A549 (cell line): ENCODE measurements around the gene TGFBRAP1. TPM values are rescaled to one million over a fixed set of nuclear protein-coding genes. Genes with fewer than 3 reads are reported as not detected.

Experiments used
- ATAC-seq, 2 experiments: fragments of 200-7000 bp in 1 of 2; fragments of >200 bp in 1 of 2; cut with Nextera tagmentation in 1 of 2; cut with Tn5 transposase in 1 of 2; 3 replicates each; pipeline versions ENCODE4 v1.8.0 to v1.9.1; 2018 to 2020; ENCODE audit warnings: mild to moderate bottlenecking in 1 of 2, moderate library complexity in 1 of 2
- CTCF ChIA-PET: fragments of 300-600 bp; sonication (Branson Sonifier 250); formaldehyde crosslinking; extraction: SDS; loops from one replicate; lab custom pipeline; 2021; ENCODE audit warnings: antibody characterized with exemption, inconsistent platforms; lab: Yijun Ruan, JAX
- POLR2A ChIA-PET: fragments of 350-600 bp; formaldehyde crosslinking; extraction: SDS; loops from one replicate; lab custom pipeline; 2021; ENCODE audit warnings: antibody characterized with exemption, inconsistent platforms; lab: Yijun Ruan, JAX
- DNase-seq, 2 experiments: peaks; one replicate each; pipeline versions ENCODE4 v3.0.0 to v3.0.0-alpha.2; 2011 to 2016; ENCODE audit warnings: low read depth in 1 of 2, low spot score in 1 of 2
- FAIRE-seq: peaks from 2 replicates; lab custom pipeline; 2011; peaks lifted over from hg19 to GRCh38; lab: Jason Lieb, UNC
- H3K27ac ChIP-seq, 2 experiments: fragments of >200 bp; sonication (Bioruptor Twin); formaldehyde crosslinking; 3 replicates each; pipeline ENCODE4 v1.5.1; 2016 to 2017
- H3K4me1 ChIP-seq: fragments of >200 bp; sonication (Bioruptor Twin); formaldehyde crosslinking; 3 replicates; pipeline ENCODE4 v1.6.1; 2016
- H3K4me2 ChIP-seq: fragments of >200 bp; sonication (Bioruptor Twin); formaldehyde crosslinking; 3 replicates; pipeline ENCODE4 v1.6.1; 2016
- H3K4me3 ChIP-seq: fragments of >200 bp; sonication (Bioruptor Twin); formaldehyde crosslinking; 3 replicates; pipeline ENCODE4 v1.5.1; 2016
- H3K9me3 ChIP-seq: fragments of >200 bp; sonication (Bioruptor Twin); formaldehyde crosslinking; 3 replicates; pipeline ENCODE4 v1.6.1; 2016
- CBX8 ChIP-seq: fragments of 200-600 bp; sonication (generic); IDR thresholded peaks from 2 replicates; pipeline ENCODE4 v1.6.1; 2016
- CEBPB ChIP-seq, 2 experiments: fragments of >200 bp in 1 of 2; sonication (Bioruptor Twin) in 1 of 2; formaldehyde crosslinking in 1 of 2; IDR thresholded peaks; 2 replicates each; pipeline ENCODE4 v1.6.1; 2012 to 2016
- CHD4 ChIP-seq: fragments of 200-600 bp; sonication (generic); IDR thresholded peaks from 2 replicates; pipeline ENCODE4 v1.6.1; 2016; ENCODE audit warnings: antibody characterized with exemption, mild to moderate bottlenecking, borderline replicate concordance
- EHF ChIP-seq: fragments of 250-450 bp; sonication (Bioruptor Pico); IDR thresholded peaks from 2 replicates; pipeline ENCODE4 v1.5.0; 2020; ENCODE audit warnings: mild to moderate bottlenecking
- EHMT2 ChIP-seq: fragments of 200-600 bp; sonication (generic); IDR thresholded peaks from 2 replicates; pipeline ENCODE4 v1.6.1; 2016; ENCODE audit warnings: antibody characterized with exemption, low read depth, mild to moderate bottlenecking, moderate library complexity
- HDAC2 ChIP-seq: fragments of 200-600 bp; sonication (generic); IDR thresholded peaks from 2 replicates; pipeline ENCODE4 v1.6.1; 2016
- HEYL ChIP-seq: fragments of 250-450 bp; sonication (Bioruptor Pico); IDR thresholded peaks from 2 replicates; pipeline ENCODE4 v1.8.0; 2021; ENCODE audit warnings: mild to moderate bottlenecking, moderate library complexity
- HOXA7 ChIP-seq: fragments of 250-450 bp; sonication (Bioruptor Pico); IDR thresholded peaks from 2 replicates; pipeline ENCODE4 v1.5.0; 2020; ENCODE audit warnings: mild to moderate bottlenecking, moderate library complexity
- KDM1A ChIP-seq: fragments of 200-600 bp; sonication (generic); IDR thresholded peaks from 2 replicates; pipeline ENCODE4 v1.6.1; 2016; ENCODE audit warnings: low read depth, mild to moderate bottlenecking
- KDM5A ChIP-seq: fragments of 200-600 bp; sonication (generic); IDR thresholded peaks from 2 replicates; pipeline ENCODE4 v1.6.1; 2016; ENCODE audit warnings: antibody characterized with exemption, mild to moderate bottlenecking
- MAFK ChIP-seq: fragments of 450-650 bp; IDR thresholded peaks from 2 replicates; pipeline ENCODE4 v1.6.1; 2014; ENCODE audit not compliant: partially characterized antibody
- NFE2L2 ChIP-seq: fragments of 150-350 bp; conservative IDR thresholded peaks from 2 replicates; pipeline ENCODE4 v1.6.1; 2014; ENCODE audit warnings: low read length
- NPAS2 ChIP-seq: fragments of 250-450 bp; sonication (Bioruptor Pico); IDR thresholded peaks from 2 replicates; pipeline ENCODE4 v1.8.0; 2022; ENCODE audit warnings: mild to moderate bottlenecking, moderate library complexity, borderline replicate concordance
- POLR2A ChIP-seq: IDR thresholded peaks from 2 replicates; pipeline ENCODE4 v1.6.1; 2012; ENCODE audit warnings: mild to moderate bottlenecking, low read length
- POLR2AphosphoS2 ChIP-seq: conservative IDR thresholded peaks from 2 replicates; pipeline ENCODE4 v1.6.1; 2012; ENCODE audit warnings: low read length, improper control_type of control experiment, inconsistent platforms
- RARB ChIP-seq: fragments of 250-450 bp; sonication (Bioruptor Pico); IDR thresholded peaks from 2 replicates; pipeline ENCODE4 v1.8.0; 2021; ENCODE audit warnings: mild to moderate bottlenecking, moderate library complexity
- RFX5 ChIP-seq: fragments of 450-650 bp; IDR thresholded peaks from 2 replicates; pipeline ENCODE4 v1.7.1; 2014; ENCODE audit warnings: antibody characterized with exemption, mild to moderate bottlenecking, moderate library complexity
- RNF2 ChIP-seq: fragments of 200-600 bp; sonication (generic); IDR thresholded peaks from 2 replicates; pipeline ENCODE4 v1.6.1; 2016; ENCODE audit warnings: low read depth, mild to moderate bottlenecking, antibody characterized with exemption, moderate library complexity, borderline replicate concordance
- TP53 ChIP-seq: fragments of 250-450 bp; sonication (Bioruptor Pico); IDR thresholded peaks from 2 replicates; pipeline ENCODE4 v1.5.0; 2021; ENCODE audit warnings: mild to moderate bottlenecking, moderate library complexity
- ZFP36 ChIP-seq: fragments of 450-650 bp; IDR thresholded peaks from 2 replicates; pipeline ENCODE4 v1.6.1; 2014; ENCODE audit warnings: borderline replicate concordance; ENCODE audit not compliant: partially characterized antibody
- ZNF302 ChIP-seq: fragments of 250-450 bp; sonication (Bioruptor Pico); IDR thresholded peaks from 2 replicates; pipeline ENCODE4 v1.9.0; 2021; ENCODE audit warnings: inconsistent platforms, mild to moderate bottlenecking, moderate library complexity
- ZSCAN20 ChIP-seq: fragments of 250-450 bp; sonication (Bioruptor Pico); IDR thresholded peaks from 2 replicates; pipeline ENCODE4 v1.8.0; 2022; ENCODE audit warnings: mild to moderate bottlenecking, moderate library complexity
- WGBS: methylation state at CpG from one replicate; pipeline ENCODE4 v1.1.6; 2017; ENCODE audit errors: missing lambda C conversion rate; 5-methylcytosine and 5-hydroxymethylcytosine counted together
- polyA plus RNA-seq, 4 experiments: library from polyadenylated mRNA; depleted of rRNA in 3 of 4; stranded (reverse); fragments of >200 nt; fragmentation: RNase III in 1 of 4; extraction: RNeasy Plus Mini Kit Qiagen cat#74134 plus additional on column Dnase treatment in 1 of 4; gene quantifications; 2 replicates in 3 of 4; 3 replicates in 1 of 4; pipeline ENCODE4 v1.2.3, GENCODE V29; 2011 to 2017
- TF ChIP-seq, protein P1 (sequence below): IDR thresholded peaks from 2 replicates; pipeline ENCODE4 v1.6.1; 2012
- TF ChIP-seq, protein P2 (sequence below): fragments of 450-650 bp; IDR thresholded peaks from 2 replicates; pipeline ENCODE4 v1.6.1; 2014; ENCODE audit warnings: antibody characterized with exemption
- TF ChIP-seq, protein P3 (sequence below): fragments of 200-600 bp; sonication (generic); IDR thresholded peaks from 2 replicates; pipeline ENCODE4 v1.6.1; 2016; ENCODE audit warnings: antibody characterized with exemption, mild to moderate bottlenecking, moderate library complexity

Gene TGFBRAP1
- polyA plus RNA-seq, 2 of the 4 experiments (the other 2 are of a cell fraction): 9.0 to 13.7 TPM

DNA sequence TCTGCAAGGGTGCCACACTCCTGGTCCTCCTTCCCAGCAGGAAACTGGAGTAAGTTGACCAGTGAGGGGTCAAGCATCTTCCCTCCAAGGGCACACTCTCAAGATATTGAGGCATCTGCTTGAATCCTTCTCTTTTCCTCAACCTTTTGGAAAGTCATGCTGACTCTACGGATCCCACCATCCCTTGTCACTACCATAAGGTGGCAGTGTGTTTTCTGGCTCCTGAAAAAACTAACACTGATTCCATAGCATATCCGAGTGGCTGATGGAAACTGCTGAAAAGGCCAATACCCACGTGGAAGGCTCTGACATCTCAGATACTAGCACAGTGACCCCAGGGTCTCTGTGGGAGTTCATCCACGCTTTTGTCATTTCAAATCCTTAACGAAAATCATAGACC, 50.9 kb downstream of the TGFBRAP1 start:
- no peak for TF ChIP-seq CEBPB (IDR thresholded peaks at IDR 0.05)
- TF ChIP-seq, protein P1, sequence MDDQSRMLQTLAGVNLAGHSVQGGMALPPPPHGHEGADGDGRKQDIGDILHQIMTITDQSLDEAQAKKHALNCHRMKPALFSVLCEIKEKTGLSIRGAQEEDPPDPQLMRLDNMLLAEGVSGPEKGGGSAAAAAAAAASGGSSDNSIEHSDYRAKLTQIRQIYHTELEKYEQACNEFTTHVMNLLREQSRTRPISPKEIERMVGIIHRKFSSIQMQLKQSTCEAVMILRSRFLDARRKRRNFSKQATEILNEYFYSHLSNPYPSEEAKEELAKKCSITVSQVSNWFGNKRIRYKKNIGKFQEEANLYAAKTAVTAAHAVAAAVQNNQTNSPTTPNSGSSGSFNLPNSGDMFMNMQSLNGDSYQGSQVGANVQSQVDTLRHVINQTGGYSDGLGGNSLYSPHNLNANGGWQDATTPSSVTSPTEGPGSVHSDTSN: no peak
- no peak for TF ChIP-seq KDM5A
- TF ChIP-seq, protein P2, sequence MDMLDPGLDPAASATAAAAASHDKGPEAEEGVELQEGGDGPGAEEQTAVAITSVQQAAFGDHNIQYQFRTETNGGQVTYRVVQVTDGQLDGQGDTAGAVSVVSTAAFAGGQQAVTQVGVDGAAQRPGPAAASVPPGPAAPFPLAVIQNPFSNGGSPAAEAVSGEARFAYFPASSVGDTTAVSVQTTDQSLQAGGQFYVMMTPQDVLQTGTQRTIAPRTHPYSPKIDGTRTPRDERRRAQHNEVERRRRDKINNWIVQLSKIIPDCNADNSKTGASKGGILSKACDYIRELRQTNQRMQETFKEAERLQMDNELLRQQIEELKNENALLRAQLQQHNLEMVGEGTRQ: no peak
- TF ChIP-seq, all 56 proteins: peak for 0
- Histone ChIP-seq H3K4me1 (no peaks in the 10 kb centered on the region), H3K4me3 (no peak overlapping the region), H3K27ac (no peak overlapping the region), H3K4me2 (no peak overlapping the region), H3K9me3 (no peaks in the 10 kb centered on the region)
- WGBS: 81% methylated on average over 5 of the region's 5 CpGs
- peak in 1 of 2 experiments; percentile 16 for DNase-seq
- ATAC-seq: peak in 1 of 2 experiments; percentile 60; a peak in 3 of 6 replicates
- ChIA-PET POLR2A (no interaction called here), CTCF (interaction anchor here (1.0 kb wide), 2 partner anchors 16 to 21 kb away, joined by 3 to 4 read pairs; no protein-coding TSS in a partner anchor)
- no peak for FAIRE-seq

DNA sequence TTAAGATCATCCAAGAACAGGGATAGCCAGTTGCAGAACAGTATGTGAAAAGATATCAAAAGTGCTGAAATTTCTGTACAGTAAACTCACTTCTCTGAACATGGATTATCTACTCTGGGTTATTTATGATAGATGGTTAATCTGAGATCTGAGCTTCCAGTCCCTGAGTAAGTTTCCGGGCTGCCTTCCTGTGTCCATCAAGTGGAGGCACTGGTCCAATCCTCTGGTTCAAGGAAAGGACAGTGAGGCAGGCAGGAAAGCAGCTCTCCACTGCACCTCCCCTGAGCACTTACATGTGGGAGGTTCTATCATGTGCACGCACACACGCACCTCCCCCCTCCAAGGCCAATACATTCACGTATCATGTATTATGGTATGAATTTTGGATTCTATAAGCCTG, 55.5 kb downstream of the TGFBRAP1 start:
- H3K9me3 ChIP-seq: no peaks in the 10 kb centered on the region
- WGBS: 93% methylated on average over 4 of the region's 4 CpGs
- ATAC-seq (no peak), FAIRE-seq (no peak), DNase-seq (no peak)
- POLR2A ChIA-PET: no interaction called here
- no peaks in the 10 kb centered on the region for H3K4me1 ChIP-seq
- no peak overlapping the region for H3K27ac ChIP-seq
- CTCF ChIA-PET: interaction anchor here (1.6 kb wide), 1 partner anchor 37 kb away, joined by 6 read pairs; no protein-coding TSS in a partner anchor
- no peak overlapping the region for H3K4me2 ChIP-seq
- no peak overlapping the region for H3K4me3 ChIP-seq
- TF ChIP-seq ZNF302 (CRISPR knock-in tag) (no peak), HDAC2 (no peak), POLR2A (no peak), POLR2AphosphoS2 (no peak), ZFP36 (no peak), KDM1A (no peak), TP53 (CRISPR knock-in tag) (no peak), HOXA7 (CRISPR knock-in tag) (no peak)
- TF ChIP-seq, protein P2: no peak
- TF ChIP-seq, protein P1: no peak

DNA sequence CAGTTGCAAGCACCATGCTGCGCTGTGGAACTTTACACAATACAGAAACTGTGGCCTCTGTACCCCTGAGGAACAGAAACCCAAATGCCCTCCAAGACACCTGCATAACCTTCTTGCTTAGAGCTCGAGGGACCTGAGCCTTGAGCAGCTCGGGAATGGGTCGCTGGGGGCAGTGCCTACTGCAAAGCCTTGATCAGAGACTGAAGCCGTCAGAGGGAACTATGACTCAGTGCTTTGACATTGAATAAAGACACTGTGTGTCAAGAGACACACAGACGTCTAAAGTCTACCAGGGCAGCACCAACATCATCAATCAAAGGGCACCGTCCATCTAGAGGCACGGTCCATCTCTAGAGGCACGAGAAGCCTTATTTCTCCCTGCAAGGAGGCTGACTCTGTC, 57.4 kb downstream of the TGFBRAP1 start:
- DNase-seq (no peak), ATAC-seq (no peak), FAIRE-seq (no peak)
- Histone ChIP-seq H3K4me2 (no peak overlapping the region), H3K4me3 (no peak overlapping the region), H3K9me3 (no peaks in the 10 kb centered on the region), H3K4me1 (no peaks in the 10 kb centered on the region), H3K27ac (no peak overlapping the region)
- ChIA-PET POLR2A (no interaction called here), CTCF (no interaction called here)
- WGBS: 75% methylated on average over 9 of the region's 9 CpGs
- no peak for TF ChIP-seq CBX8
- TF ChIP-seq, protein P3, sequence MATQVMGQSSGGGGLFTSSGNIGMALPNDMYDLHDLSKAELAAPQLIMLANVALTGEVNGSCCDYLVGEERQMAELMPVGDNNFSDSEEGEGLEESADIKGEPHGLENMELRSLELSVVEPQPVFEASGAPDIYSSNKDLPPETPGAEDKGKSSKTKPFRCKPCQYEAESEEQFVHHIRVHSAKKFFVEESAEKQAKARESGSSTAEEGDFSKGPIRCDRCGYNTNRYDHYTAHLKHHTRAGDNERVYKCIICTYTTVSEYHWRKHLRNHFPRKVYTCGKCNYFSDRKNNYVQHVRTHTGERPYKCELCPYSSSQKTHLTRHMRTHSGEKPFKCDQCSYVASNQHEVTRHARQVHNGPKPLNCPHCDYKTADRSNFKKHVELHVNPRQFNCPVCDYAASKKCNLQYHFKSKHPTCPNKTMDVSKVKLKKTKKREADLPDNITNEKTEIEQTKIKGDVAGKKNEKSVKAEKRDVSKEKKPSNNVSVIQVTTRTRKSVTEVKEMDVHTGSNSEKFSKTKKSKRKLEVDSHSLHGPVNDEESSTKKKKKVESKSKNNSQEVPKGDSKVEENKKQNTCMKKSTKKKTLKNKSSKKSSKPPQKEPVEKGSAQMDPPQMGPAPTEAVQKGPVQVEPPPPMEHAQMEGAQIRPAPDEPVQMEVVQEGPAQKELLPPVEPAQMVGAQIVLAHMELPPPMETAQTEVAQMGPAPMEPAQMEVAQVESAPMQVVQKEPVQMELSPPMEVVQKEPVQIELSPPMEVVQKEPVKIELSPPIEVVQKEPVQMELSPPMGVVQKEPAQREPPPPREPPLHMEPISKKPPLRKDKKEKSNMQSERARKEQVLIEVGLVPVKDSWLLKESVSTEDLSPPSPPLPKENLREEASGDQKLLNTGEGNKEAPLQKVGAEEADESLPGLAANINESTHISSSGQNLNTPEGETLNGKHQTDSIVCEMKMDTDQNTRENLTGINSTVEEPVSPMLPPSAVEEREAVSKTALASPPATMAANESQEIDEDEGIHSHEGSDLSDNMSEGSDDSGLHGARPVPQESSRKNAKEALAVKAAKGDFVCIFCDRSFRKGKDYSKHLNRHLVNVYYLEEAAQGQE: no peak
- no peak for TF ChIP-seq KDM5A
- no peak for TF ChIP-seq NPAS2 (CRISPR knock-in tag)
- no peak for TF ChIP-seq CHD4
- no peak for TF ChIP-seq ZSCAN20 (CRISPR knock-in tag)
- TF ChIP-seq NFE2L2: no peak
- no peak for TF ChIP-seq HEYL (CRISPR knock-in tag)
- TF ChIP-seq RARB: no peak
- TF ChIP-seq RNF2: no peak
- no peak for TF ChIP-seq EHF (CRISPR knock-in tag)
- TF ChIP-seq, protein P2: no peak
- TF ChIP-seq, protein P1: no peak
- no peak for TF ChIP-seq EHMT2
- TF ChIP-seq MAFK: no peak
- TF ChIP-seq RFX5: no peak
- no peak for TF ChIP-seq POLR2AphosphoS2
